HPDE6-E6E7 (cell line): ENCODE results near the gene DGCR8.

Experiments used
- DNase-seq: peaks from one replicate; pipeline ENCODE4 v3.0.0; 2011; ENCODE audit warnings: missing footprints; ENCODE audit errors: extremely low spot score

The DGCR8 gene

GRCh38 chr22:20089977-20090729 is 10.1 kb downstream of the DGCR8 start:
- no peak for DNase-seq

- DNase-seq, result no peak
Measured at GRCh38 chr22:20090730-20091240, 10.7 kb downstream of the DGCR8 start.

- DNase-seq, result no peak
Measured at GRCh38 chr22:20091690-20092476, 11.8 kb downstream of the DGCR8 start.

- no peak for DNase-seq
Measured at GRCh38 chr22:20092477-20092854, 12.4 kb downstream of the DGCR8 start.

- no peak for DNase-seq
Measured at GRCh38 chr22:20093418-20094196, 13.6 kb downstream of the DGCR8 start.

GRCh38 chr22:20094197-20094807 is 14.3 kb downstream of the DGCR8 start:
- no peak for DNase-seq

GRCh38 chr22:20095521-20095920 is 15.5 kb downstream of the DGCR8 start:
- no peak for DNase-seq

GRCh38 chr22:20096574-20097420 is 16.8 kb downstream of the DGCR8 start:
- DNase-seq, result no peak

- DNase-seq, result no peak
Measured at GRCh38 chr22:20099099-20099711, 19.2 kb downstream of the DGCR8 start.

- DNase-seq, result no peak
Measured at GRCh38 chr22:20101638-20102037, 21.6 kb downstream of the DGCR8 start.

GRCh38 chr22:20102203-20102780 is 22.3 kb downstream of the DGCR8 start:
- DNase-seq, result no peak

- no peak for DNase-seq
Measured at GRCh38 chr22:20105456-20106204, 25.6 kb downstream of the DGCR8 start.

- DNase-seq, result no peak
Measured at GRCh38 chr22:20106205-20106848, 26.3 kb downstream of the DGCR8 start.

- DNase-seq, result no peak
Measured at GRCh38 chr22:20106849-20107237, 26.8 kb downstream of the DGCR8 start.

GRCh38 chr22:20107471-20107901 is 27.4 kb downstream of the DGCR8 start:
- DNase-seq, result no peak

GRCh38 chr22:20107951-20108756 is 28.1 kb downstream of the DGCR8 start:
- no peak for DNase-seq

GRCh38 chr22:20108757-20109230 is 28.8 kb downstream of the DGCR8 start:
- DNase-seq, result no peak
